Measurements from ENCODE around the gene CNNM4.

Gene CNNM4

GRCh38 chr2:96759548-96759947 lies 1.2 kb upstream of the CNNM4 start:
- no peak for DNase-seq

- no peak for DNase-seq
Observed at GRCh38 chr2:96760986-96761832, 507 bp downstream of the CNNM4 start.

- DNase-seq = no peak
Observed at GRCh38 chr2:96762529-96763311, 2.0 kb downstream of the CNNM4 start.

GRCh38 chr2:96763511-96764252 lies 3.0 kb downstream of the CNNM4 start:
- peak; percentile 27 for DNase-seq

- DNase-seq = peak; percentile 75
Observed at GRCh38 chr2:96764253-96764637, 3.5 kb downstream of the CNNM4 start.

GRCh38 chr2:96767135-96767871 lies 6.6 kb downstream of the CNNM4 start:
- DNase-seq = no peak

GRCh38 chr2:96768083-96768561 lies 7.4 kb downstream of the CNNM4 start:
- no peak for DNase-seq

- DNase-seq = no peak
Observed at GRCh38 chr2:96769814-96770213, 9.1 kb downstream of the CNNM4 start.

GRCh38 chr2:96770442-96771202 lies 9.9 kb downstream of the CNNM4 start:
- no peak for DNase-seq

- no peak for DNase-seq
Observed at GRCh38 chr2:96771796-96772618, 11.3 kb downstream of the CNNM4 start.

- no peak for DNase-seq
Observed at GRCh38 chr2:96772903-96773671, 12.4 kb downstream of the CNNM4 start.

- peak; percentile 39 for DNase-seq
Observed at GRCh38 chr2:96773922-96774321, 13.2 kb downstream of the CNNM4 start.

GRCh38 chr2:96775160-96775559 lies 14.5 kb downstream of the CNNM4 start:
- DNase-seq = no peak

- DNase-seq = no peak
Observed at GRCh38 chr2:96783388-96783787, 22.7 kb downstream of the CNNM4 start.

- no peak for DNase-seq
Observed at GRCh38 chr2:96787411-96787810, 26.7 kb downstream of the CNNM4 start.

- DNase-seq = no peak
Observed at GRCh38 chr2:96788442-96789244, 27.9 kb downstream of the CNNM4 start.

GRCh38 chr2:96789245-96789617 lies 28.5 kb downstream of the CNNM4 start:
- DNase-seq = no peak

GRCh38 chr2:96792772-96793749 lies 32.4 kb downstream of the CNNM4 start:
- no peak for DNase-seq
